Skeletal muscle tissue (tissue), 4 donors: ENCODE results near the gene DCLK3. TPM values are rescaled to one million over a fixed set of nuclear protein-coding genes. Genes with fewer than 3 reads are reported as not detected.

Experiments used
- H3K27ac ChIP-seq: one replicate; pipeline ENCODE4 v1.7.0; 2013; ENCODE audit warnings: mild to moderate bottlenecking, low read depth, low read length, inconsistent platforms
- H3K27me3 ChIP-seq, 3 donors: one replicate each; pipeline ENCODE4 v1.7.0; 2013; ENCODE audit warnings: low read length in 3 of 3; ENCODE audit not compliant: control insufficient read depth in 3 of 3, insufficient read depth in 3 of 3
- H3K36me3 ChIP-seq, 3 donors: one replicate each; pipeline ENCODE4 v1.7.0; 2013; ENCODE audit warnings: low read length in 3 of 3; ENCODE audit not compliant: control insufficient read depth in 3 of 3, insufficient read depth in 3 of 3
- H3K4me1 ChIP-seq, 3 donors: one replicate each; pipeline ENCODE4 v1.7.0; 2013; ENCODE audit warnings: low read length in 3 of 3, mild to moderate bottlenecking in 3 of 3; ENCODE audit not compliant: control insufficient read depth in 3 of 3, insufficient read depth in 3 of 3
- H3K4me3 ChIP-seq, 3 donors: one replicate each; pipeline ENCODE4 v1.7.0; 2013; ENCODE audit warnings: low read length in 3 of 3
- H3K9ac ChIP-seq, 3 donors: one replicate each; pipeline ENCODE4 v1.7.0; 2013; ENCODE audit warnings: low read length in 3 of 3, mild to moderate bottlenecking in 3 of 3, moderate library complexity in 2 of 3, low read depth in 1 of 3
- H3K9me3 ChIP-seq, 3 donors: one replicate each; pipeline ENCODE4 v1.7.0; 2013; ENCODE audit warnings: low read length in 3 of 3; ENCODE audit not compliant: control insufficient read depth in 3 of 3
- total RNA-seq: library from RNA; depleted of rRNA; stranded (reverse); fragments of >200 nt; gene quantifications from one replicate; pipeline ENCODE4 v1.2.3, GENCODE V29; 2014
- donor health status: Osteomylitis.

Gene DCLK3
- total RNA-seq, 1 donor from 2014 or later: 2.6 TPM

GRCh38 chr3:36697229-36698001, 66.9 kb downstream of the DCLK3 start:
- H3K27ac ChIP-seq: no peak overlapping the region
- H3K27me3 ChIP-seq: no peaks in the 10 kb centered on the region
- H3K9ac ChIP-seq: no peak overlapping the region
- H3K9me3 ChIP-seq: no peaks in the 10 kb centered on the region
- H3K36me3 ChIP-seq: no peaks in the 10 kb centered on the region
- H3K4me1 ChIP-seq: no peaks in the 10 kb centered on the region
- H3K4me3 ChIP-seq: no peak overlapping the region

GRCh38 chr3:36696799-36697198, 67.6 kb downstream of the DCLK3 start:
- no peaks in the 10 kb centered on the region for H3K9me3 ChIP-seq
- H3K9ac ChIP-seq: no peak overlapping the region
- H3K4me3 ChIP-seq: no peak overlapping the region
- H3K4me1 ChIP-seq: no peaks in the 10 kb centered on the region
- H3K27ac ChIP-seq: no peak overlapping the region
- H3K36me3 ChIP-seq: no peaks in the 10 kb centered on the region
- H3K27me3 ChIP-seq: no peaks in the 10 kb centered on the region

GRCh38 chr3:36695769-36696137, 68.6 kb downstream of the DCLK3 start:
- H3K4me1 ChIP-seq: no peaks in the 10 kb centered on the region
- no peaks in the 10 kb centered on the region for H3K27me3 ChIP-seq
- no peak overlapping the region for H3K27ac ChIP-seq
- H3K9ac ChIP-seq: no peak overlapping the region
- H3K36me3 ChIP-seq: no peaks in the 10 kb centered on the region
- H3K4me3 ChIP-seq: no peak overlapping the region
- no peaks in the 10 kb centered on the region for H3K9me3 ChIP-seq

GRCh38 chr3:36695113-36695768, 69.1 kb downstream of the DCLK3 start:
- no peaks in the 10 kb centered on the region for H3K36me3 ChIP-seq
- H3K9ac ChIP-seq: no peak overlapping the region
- H3K27me3 ChIP-seq: no peaks in the 10 kb centered on the region
- no peaks in the 10 kb centered on the region for H3K9me3 ChIP-seq
- no peak overlapping the region for H3K27ac ChIP-seq
- no peak overlapping the region for H3K4me3 ChIP-seq
- no peaks in the 10 kb centered on the region for H3K4me1 ChIP-seq

- no peak overlapping the region for H3K27ac ChIP-seq
- H3K9me3 ChIP-seq: peaks cover 0 to 2% (median 0%) of the 10 kb centered on the region in 3 donors
- H3K4me1 ChIP-seq: no peaks in the 10 kb centered on the region
- no peaks in the 10 kb centered on the region for H3K36me3 ChIP-seq
- no peak overlapping the region for H3K9ac ChIP-seq
- no peaks in the 10 kb centered on the region for H3K27me3 ChIP-seq
- no peak overlapping the region for H3K4me3 ChIP-seq
Measured at GRCh38 chr3:36693670-36694069, 70.7 kb downstream of the DCLK3 start.

- Histone ChIP-seq H3K4me1 (no peaks in the 10 kb centered on the region), H3K27me3 (no peaks in the 10 kb centered on the region), H3K9me3 (peaks cover 0 to 2% (median 0%) of the 10 kb centered on the region in 3 donors), H3K4me3 (no peak overlapping the region), H3K36me3 (no peaks in the 10 kb centered on the region), H3K9ac (no peak overlapping the region), H3K27ac (no peak overlapping the region)
Measured at GRCh38 chr3:36689560-36689959, 74.8 kb downstream of the DCLK3 start.

GRCh38 chr3:36688815-36689214, 75.5 kb downstream of the DCLK3 start:
- H3K9me3 ChIP-seq: peaks cover 0 to 2% (median 0%) of the 10 kb centered on the region in 3 donors
- H3K27me3 ChIP-seq: no peaks in the 10 kb centered on the region
- no peaks in the 10 kb centered on the region for H3K36me3 ChIP-seq
- H3K4me1 ChIP-seq: no peaks in the 10 kb centered on the region
- H3K27ac ChIP-seq: no peak overlapping the region
- no peak overlapping the region for H3K4me3 ChIP-seq
- no peak overlapping the region for H3K9ac ChIP-seq

GRCh38 chr3:36686516-36686915, 77.8 kb downstream of the DCLK3 start:
- Histone ChIP-seq H3K9me3 (peaks cover 0 to 2% (median 0%) of the 10 kb centered on the region in 3 donors), H3K4me1 (no peaks in the 10 kb centered on the region), H3K9ac (no peak overlapping the region), H3K27me3 (no peaks in the 10 kb centered on the region), H3K27ac (no peak overlapping the region), H3K36me3 (no peaks in the 10 kb centered on the region), H3K4me3 (no peak overlapping the region)

GRCh38 chr3:36681867-36682266, 82.5 kb downstream of the DCLK3 start:
- Histone ChIP-seq H3K36me3 (no peaks in the 10 kb centered on the region), H3K4me1 (no peaks in the 10 kb centered on the region), H3K27me3 (no peaks in the 10 kb centered on the region), H3K9me3 (peaks cover 0 to 4% (median 3%) of the 10 kb centered on the region in 3 donors), H3K27ac (no peak overlapping the region), H3K9ac (no peak overlapping the region), H3K4me3 (no peak overlapping the region)

- H3K4me1 ChIP-seq: no peaks in the 10 kb centered on the region
- H3K9me3 ChIP-seq: peaks cover 0 to 4% (median 3%) of the 10 kb centered on the region in 3 donors
Measured at GRCh38 chr3:36680952-36681351, 83.4 kb downstream of the DCLK3 start.

More at GRCh38 chr3:36680952-36681351, 83.4 kb downstream of the DCLK3 start:
- H3K4me3 ChIP-seq: no peak overlapping the region
- H3K36me3 ChIP-seq: no peaks in the 10 kb centered on the region
- H3K9ac ChIP-seq: no peak overlapping the region
- no peaks in the 10 kb centered on the region for H3K27me3 ChIP-seq
- H3K27ac ChIP-seq: no peak overlapping the region
